HCT116 (cell line): ENCODE results near the gene OR6M1. TPM values are rescaled to one million over a fixed set of nuclear protein-coding genes. Genes with fewer than 3 reads are reported as not detected.

ENCODE experiments used
- ATAC-seq: fragments of 200-7000 bp; cut with Tn5 transposase; 2 replicates; pipeline ENCODE4 v1.9.1; 2020; ENCODE audit warnings: mild to moderate bottlenecking, moderate library complexity
- BruUV-seq: library from RNA; stranded (reverse); fragments of 400-500 nt; replicated peaks from 2 replicates; lab custom pipeline; 2021; lab: Mats Ljungman, UMichigan
- CTCF ChIA-PET: fragments of 300-600 bp; sonication (Branson Sonifier 250); formaldehyde crosslinking; loops from one replicate; lab custom pipeline; 2021; ENCODE audit warnings: antibody characterized with exemption; lab: Charles Lee
- POLR2A ChIA-PET: fragments of 300-600, 350-600 bp; sonication (Branson Sonifier 250); formaldehyde crosslinking; loops from one replicate; lab custom pipeline; 2021; ENCODE audit warnings: antibody characterized with exemption; lab: Charles Lee
- RAD21 ChIA-PET, 2 experiments: fragments of 300-600 bp; sonication (Branson Sonifier 250); formaldehyde crosslinking; loops; one replicate each; lab custom pipeline; 2023; ENCODE audit warnings: low total read pairs in 2 of 2; ENCODE audit not compliant: uncharacterized antibody in 2 of 2, unreplicated experiment in 2 of 2, low non-redundant PET in 1 of 2; lab: Charles Lee
- DNase-seq: peaks from one replicate; pipeline ENCODE4 v3.0.0-alpha.2; 2010; ENCODE audit warnings: low read depth, low spot score
- H2AFZ ChIP-seq: fragments of 200-600 bp; shearing (Covaris generic), sonication (generic); 2 replicates; pipeline ENCODE4 v1.6.1; 2017; ENCODE audit warnings: low read depth, mixed run types, mixed read lengths, antibody characterized with exemption, low read length; ENCODE audit not compliant: poor library complexity, severe bottlenecking
- H3K27ac ChIP-seq: 2 replicates; pipeline ENCODE4 v1.5.1; 2012; ENCODE audit warnings: low read depth, low read length
- H3K27me3 ChIP-seq: fragments of 200-600 bp; sonication (generic); 2 replicates; pipeline ENCODE4 v1.6.1; 2016; ENCODE audit warnings: mixed run types, low read length, mixed read lengths; ENCODE audit not compliant: insufficient read depth
- H3K36me3 ChIP-seq, 2 experiments: fragments of 200-500 bp in 1 of 2; fragments of 200-600 bp in 1 of 2; sonication (Bioruptor generic) in 1 of 2; sonication (generic) in 1 of 2; 2 replicates each; pipeline versions ENCODE4 v1.5.1 to v1.6.1; 2014 to 2016; ENCODE audit warnings: low read length in 2 of 2, inconsistent platforms in 1 of 2, mixed read lengths in 1 of 2, mixed run types in 1 of 2; ENCODE audit not compliant: insufficient read depth in 2 of 2, control insufficient read depth in 1 of 2
- H3K4me1 ChIP-seq, 2 experiments: fragments of 200-600 bp in 1 of 2; sonication (generic) in 1 of 2; 2 replicates each; pipeline versions ENCODE4 v1.5.1 to v1.6.1; 2012 to 2017; ENCODE audit warnings: low read length in 2 of 2, inconsistent platforms in 1 of 2, mild to moderate bottlenecking in 1 of 2, mixed read lengths in 1 of 2, mixed run types in 1 of 2, moderate library complexity in 1 of 2; ENCODE audit not compliant: insufficient read depth in 2 of 2, control insufficient read depth in 1 of 2
- H3K4me2 ChIP-seq: fragments of 200-600 bp; sonication (generic); 2 replicates; pipeline ENCODE4 v1.6.1; 2017; ENCODE audit warnings: mixed run types, low read length, mixed read lengths
- H3K4me3 ChIP-seq, 2 experiments: fragments of 200-600 bp in 1 of 2; sonication (generic) in 1 of 2; replicated peaks in 1 of 2; 2 replicates each; pipeline ENCODE4 v1.5.1; 2011 to 2016; ENCODE audit warnings: low read length in 2 of 2, control low read depth in 1 of 2, low read depth in 1 of 2, mild to moderate bottlenecking in 1 of 2, mixed read lengths in 1 of 2, mixed run types in 1 of 2
- H3K79me2 ChIP-seq: fragments of 200-600 bp; sonication (generic); 2 replicates; pipeline ENCODE4 v1.6.1; 2017; ENCODE audit warnings: mild to moderate bottlenecking, mixed run types, low read length, moderate library complexity, mixed read lengths; ENCODE audit not compliant: insufficient read depth
- H3K9ac ChIP-seq: fragments of 200-600 bp; sonication (generic); 2 replicates; pipeline ENCODE4 v1.6.1; 2016; ENCODE audit warnings: low read length, mixed read lengths
- H3K9me2 ChIP-seq: fragments of 200-600 bp; sonication (generic), shearing (Covaris generic); 2 replicates; pipeline ENCODE4 v1.6.1; 2017; ENCODE audit warnings: mixed run types, mild to moderate bottlenecking, moderate library complexity; ENCODE audit not compliant: insufficient read depth
- H3K9me3 ChIP-seq, 2 experiments: fragments of 200-500 bp in 1 of 2; fragments of 200-600 bp in 1 of 2; sonication (Bioruptor generic) in 1 of 2; sonication (generic) in 1 of 2; 2 replicates each; pipeline ENCODE4 v1.6.1; 2014 to 2017; ENCODE audit warnings: low read length in 2 of 2, mixed read lengths in 2 of 2, inconsistent platforms in 1 of 2, low read depth in 1 of 2, mild to moderate bottlenecking in 1 of 2, mixed run types in 1 of 2, moderate library complexity in 1 of 2; ENCODE audit not compliant: control insufficient read depth in 1 of 2, insufficient read depth in 1 of 2
- H4K20me1 ChIP-seq: fragments of 200-600 bp; sonication (generic), shearing (Covaris generic); 2 replicates; pipeline ENCODE4 v1.6.1; 2017; ENCODE audit warnings: mixed run types, mild to moderate bottlenecking, moderate library complexity; ENCODE audit not compliant: insufficient read depth
- CBX3 ChIP-seq: IDR thresholded peaks from 2 replicates; pipeline ENCODE4 v1.6.1; 2012; ENCODE audit warnings: low read depth
- CEBPB ChIP-seq: IDR thresholded peaks from 2 replicates; pipeline ENCODE4 v1.6.1; 2012; ENCODE audit warnings: low read depth
- EGR1 ChIP-seq: IDR thresholded peaks from 2 replicates; pipeline ENCODE4 v1.6.1; 2012; ENCODE audit warnings: low read depth
- JUND ChIP-seq: IDR thresholded peaks from 2 replicates; pipeline ENCODE4 v1.6.1; 2012
- RAD21 ChIP-seq: IDR thresholded peaks from 2 replicates; pipeline ENCODE4 v1.6.1; 2012; ENCODE audit warnings: low read depth, mild to moderate bottlenecking
- ZFX ChIP-seq: fragments of 450-650 bp; IDR thresholded peaks from 2 replicates; pipeline ENCODE4 v1.6.1; 2017
- intact Hi-C: fragments of 100-400 bp; cut with micrococcal nuclease; formaldehyde crosslinking; loops from 2 replicates; pipeline ENCODE4 v1.10.0; 2022
- total RNA-seq: library from RNA; stranded (reverse); gene quantifications from one replicate; pipeline ENCODE4 v1.2.1, GENCODE V29; 2021; ENCODE audit not compliant: unreplicated experiment
- TF ChIP-seq, protein P1 (sequence below): IDR thresholded peaks from 2 replicates; pipeline ENCODE4 v1.6.1; 2012; ENCODE audit warnings: low read depth
- TF ChIP-seq, protein P2 (sequence below): IDR thresholded peaks from 2 replicates; pipeline ENCODE4 v1.6.1; 2011; ENCODE audit warnings: mild to moderate bottlenecking, low read length, moderate library complexity; ENCODE audit not compliant: insufficient replicate concordance; ENCODE audit errors: extremely low read depth

The OR6M1 gene
- total RNA-seq, 1 experiment from 2014 or later, result not detected

DNA sequence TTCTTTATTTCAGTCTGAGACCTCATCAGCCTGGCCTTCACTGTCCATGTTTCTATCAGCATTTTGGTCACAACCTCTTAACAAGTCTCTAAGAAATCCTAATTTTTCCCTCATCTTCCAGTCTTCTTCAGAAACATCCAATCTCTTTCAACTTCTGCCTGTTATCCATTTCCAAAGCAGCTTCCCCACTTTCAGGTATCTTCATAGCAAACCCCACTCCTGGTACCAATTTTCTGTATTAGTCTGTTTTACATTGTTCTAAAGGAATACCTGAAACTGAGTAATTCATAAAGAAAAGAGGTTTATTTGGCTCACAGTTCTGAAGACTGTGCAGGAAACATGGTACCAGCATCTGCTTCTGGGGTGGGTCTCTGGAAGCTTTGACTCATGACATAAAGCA lies 43.7 kb downstream of the OR6M1 start:
- Histone ChIP-seq H3K27me3 (peaks cover 20% of the 10 kb centered on the region), H3K79me2 (no peaks in the 10 kb centered on the region), H3K9ac (no peak overlapping the region), H4K20me1 (no peaks in the 10 kb centered on the region), H3K4me3 (no peak overlapping the region), H2AFZ (no peak overlapping the region), H3K4me1 (no peaks in the 10 kb centered on the region), H3K27ac (no peak overlapping the region), H3K4me2 (no peak overlapping the region), H3K9me3 (no peaks in the 10 kb centered on the region; a peak in 1 of 4 replicates), H3K36me3 (no peaks in the 10 kb centered on the region), H3K9me2 (no peaks in the 10 kb centered on the region)
- DNase-seq (no peak), ATAC-seq (no peak)
- TF ChIP-seq EGR1 (no peak), CBX3 (no peak), JUND (no peak), ZFX (no peak), CEBPB (no peak), RAD21 (no peak)
- TF ChIP-seq, protein P1, sequence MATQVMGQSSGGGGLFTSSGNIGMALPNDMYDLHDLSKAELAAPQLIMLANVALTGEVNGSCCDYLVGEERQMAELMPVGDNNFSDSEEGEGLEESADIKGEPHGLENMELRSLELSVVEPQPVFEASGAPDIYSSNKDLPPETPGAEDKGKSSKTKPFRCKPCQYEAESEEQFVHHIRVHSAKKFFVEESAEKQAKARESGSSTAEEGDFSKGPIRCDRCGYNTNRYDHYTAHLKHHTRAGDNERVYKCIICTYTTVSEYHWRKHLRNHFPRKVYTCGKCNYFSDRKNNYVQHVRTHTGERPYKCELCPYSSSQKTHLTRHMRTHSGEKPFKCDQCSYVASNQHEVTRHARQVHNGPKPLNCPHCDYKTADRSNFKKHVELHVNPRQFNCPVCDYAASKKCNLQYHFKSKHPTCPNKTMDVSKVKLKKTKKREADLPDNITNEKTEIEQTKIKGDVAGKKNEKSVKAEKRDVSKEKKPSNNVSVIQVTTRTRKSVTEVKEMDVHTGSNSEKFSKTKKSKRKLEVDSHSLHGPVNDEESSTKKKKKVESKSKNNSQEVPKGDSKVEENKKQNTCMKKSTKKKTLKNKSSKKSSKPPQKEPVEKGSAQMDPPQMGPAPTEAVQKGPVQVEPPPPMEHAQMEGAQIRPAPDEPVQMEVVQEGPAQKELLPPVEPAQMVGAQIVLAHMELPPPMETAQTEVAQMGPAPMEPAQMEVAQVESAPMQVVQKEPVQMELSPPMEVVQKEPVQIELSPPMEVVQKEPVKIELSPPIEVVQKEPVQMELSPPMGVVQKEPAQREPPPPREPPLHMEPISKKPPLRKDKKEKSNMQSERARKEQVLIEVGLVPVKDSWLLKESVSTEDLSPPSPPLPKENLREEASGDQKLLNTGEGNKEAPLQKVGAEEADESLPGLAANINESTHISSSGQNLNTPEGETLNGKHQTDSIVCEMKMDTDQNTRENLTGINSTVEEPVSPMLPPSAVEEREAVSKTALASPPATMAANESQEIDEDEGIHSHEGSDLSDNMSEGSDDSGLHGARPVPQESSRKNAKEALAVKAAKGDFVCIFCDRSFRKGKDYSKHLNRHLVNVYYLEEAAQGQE, result no peak
- TF ChIP-seq, protein P2, sequence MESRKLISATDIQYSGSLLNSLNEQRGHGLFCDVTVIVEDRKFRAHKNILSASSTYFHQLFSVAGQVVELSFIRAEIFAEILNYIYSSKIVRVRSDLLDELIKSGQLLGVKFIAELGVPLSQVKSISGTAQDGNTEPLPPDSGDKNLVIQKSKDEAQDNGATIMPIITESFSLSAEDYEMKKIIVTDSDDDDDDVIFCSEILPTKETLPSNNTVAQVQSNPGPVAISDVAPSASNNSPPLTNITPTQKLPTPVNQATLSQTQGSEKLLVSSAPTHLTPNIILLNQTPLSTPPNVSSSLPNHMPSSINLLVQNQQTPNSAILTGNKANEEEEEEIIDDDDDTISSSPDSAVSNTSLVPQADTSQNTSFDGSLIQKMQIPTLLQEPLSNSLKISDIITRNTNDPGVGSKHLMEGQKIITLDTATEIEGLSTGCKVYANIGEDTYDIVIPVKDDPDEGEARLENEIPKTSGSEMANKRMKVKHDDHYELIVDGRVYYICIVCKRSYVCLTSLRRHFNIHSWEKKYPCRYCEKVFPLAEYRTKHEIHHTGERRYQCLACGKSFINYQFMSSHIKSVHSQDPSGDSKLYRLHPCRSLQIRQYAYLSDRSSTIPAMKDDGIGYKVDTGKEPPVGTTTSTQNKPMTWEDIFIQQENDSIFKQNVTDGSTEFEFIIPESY, result no peak
- ChIA-PET CTCF (no interaction called here), RAD21 (no interaction called here), POLR2A (no interaction called here)
- intact Hi-C loops, result no loop called here
- no TSS peak for BruUV-seq
